Stimulated activated CD4-positive, alpha-beta T cell treated with anti-CD3 and anti-CD28 coated beads, Interleukin-4, amount 100 ng/mL, for 1 hour (primary cell): ENCODE measurements around the gene TSFM.

ENCODE experiments used
- DNase-seq: peaks from one replicate; pipeline ENCODE4 v3.0.0-alpha.2; 2020

TSFM gene

DNA sequence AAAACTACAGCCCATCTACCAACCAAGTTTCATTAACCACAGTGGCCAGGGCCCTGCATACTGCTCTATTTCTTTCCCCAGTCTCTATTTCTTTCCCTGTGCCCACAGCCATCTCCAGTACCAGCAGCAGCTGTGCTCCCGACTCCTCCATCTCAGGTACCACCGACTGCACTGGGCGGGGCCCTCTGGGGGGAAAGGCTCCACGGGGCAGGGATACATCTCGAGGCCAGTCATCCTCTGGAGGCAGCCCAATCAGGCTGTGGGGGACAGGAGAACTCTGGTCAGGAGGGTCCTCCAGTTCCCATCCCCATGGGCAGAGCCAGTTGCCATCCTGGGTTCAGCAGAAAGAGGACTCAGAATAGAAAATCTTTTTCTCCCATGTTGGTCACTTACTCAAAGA, 33.5 kb upstream of the TSFM start:
- DNase-seq, result no peak

- no peak for DNase-seq
These were observed 31.8 kb upstream of the TSFM start for GRCh38 chr12:57750561-57751431.

GRCh38 chr12:57751432-57751787, 31.2 kb upstream of the TSFM start:
- no peak for DNase-seq

GRCh38 chr12:57751788-57752667, 30.6 kb upstream of the TSFM start, which contains the start of gene CDK4:
CDK4 (minus strand) TSS chr12:57752310; CDS start chr12:57751717, 593 bp downstream.
- DNase-seq, result peak; percentile 96

DNA sequence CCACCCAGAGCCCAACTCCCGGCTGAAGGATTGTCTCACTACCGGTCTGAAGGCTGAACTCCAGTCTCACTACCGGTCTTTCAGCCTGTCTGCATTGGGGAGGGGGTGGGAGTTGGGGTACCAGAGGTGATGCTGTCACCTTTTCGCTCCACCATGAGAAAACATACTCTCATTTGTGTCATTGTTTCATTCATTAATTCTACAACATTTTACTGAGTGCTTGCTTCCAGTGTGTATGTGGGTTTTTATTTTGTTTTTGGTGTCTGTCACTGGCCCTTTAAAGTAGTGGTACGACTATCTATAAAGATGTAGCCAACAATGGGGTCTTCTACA, 30.0 kb upstream of the TSFM start:
- DNase-seq, result no peak

DNA sequence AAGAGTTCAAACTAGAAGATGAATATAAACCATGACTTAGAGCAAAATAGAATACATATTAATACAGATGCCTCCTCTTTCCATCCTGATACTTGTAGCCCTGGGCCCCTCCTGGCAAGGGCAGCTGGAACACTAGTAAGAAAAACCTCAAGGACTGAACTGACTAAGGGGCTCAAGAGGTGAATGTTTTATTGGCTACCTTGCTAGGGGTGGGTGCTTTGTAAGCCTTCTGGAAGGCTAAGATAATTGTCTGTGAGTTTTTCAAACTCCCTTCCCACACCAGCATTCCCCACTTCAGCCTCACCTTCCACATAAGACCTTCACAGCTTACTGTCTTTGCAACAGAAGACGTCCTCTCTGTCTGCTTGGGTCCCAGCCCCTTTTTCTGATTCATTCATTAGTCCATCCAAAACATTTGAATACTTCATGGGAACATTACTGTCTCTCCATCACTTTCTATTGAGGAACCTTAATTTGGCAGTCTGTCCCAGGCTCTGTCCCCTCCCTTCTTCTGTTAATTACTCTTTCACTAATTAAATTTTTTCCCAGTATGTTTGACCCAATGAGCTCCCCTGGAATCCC, 28.7 kb upstream of the TSFM start:
- no peak for DNase-seq

- peak; percentile 83 for DNase-seq
These were observed 28.0 kb upstream of the TSFM start, which contains the start of gene MARCHF9 for GRCh38 chr12:57754411-57755193. MARCHF9 (plus strand) TSS chr12:57755103; CDS start chr12:57755529, 426 bp downstream.

- no peak for DNase-seq
These were observed 27.5 kb upstream of the TSFM start for GRCh38 chr12:57755194-57755453.

- peak; percentile 42 for DNase-seq
These were observed 26.9 kb upstream of the TSFM start for GRCh38 chr12:57755454-57756372.

DNA sequence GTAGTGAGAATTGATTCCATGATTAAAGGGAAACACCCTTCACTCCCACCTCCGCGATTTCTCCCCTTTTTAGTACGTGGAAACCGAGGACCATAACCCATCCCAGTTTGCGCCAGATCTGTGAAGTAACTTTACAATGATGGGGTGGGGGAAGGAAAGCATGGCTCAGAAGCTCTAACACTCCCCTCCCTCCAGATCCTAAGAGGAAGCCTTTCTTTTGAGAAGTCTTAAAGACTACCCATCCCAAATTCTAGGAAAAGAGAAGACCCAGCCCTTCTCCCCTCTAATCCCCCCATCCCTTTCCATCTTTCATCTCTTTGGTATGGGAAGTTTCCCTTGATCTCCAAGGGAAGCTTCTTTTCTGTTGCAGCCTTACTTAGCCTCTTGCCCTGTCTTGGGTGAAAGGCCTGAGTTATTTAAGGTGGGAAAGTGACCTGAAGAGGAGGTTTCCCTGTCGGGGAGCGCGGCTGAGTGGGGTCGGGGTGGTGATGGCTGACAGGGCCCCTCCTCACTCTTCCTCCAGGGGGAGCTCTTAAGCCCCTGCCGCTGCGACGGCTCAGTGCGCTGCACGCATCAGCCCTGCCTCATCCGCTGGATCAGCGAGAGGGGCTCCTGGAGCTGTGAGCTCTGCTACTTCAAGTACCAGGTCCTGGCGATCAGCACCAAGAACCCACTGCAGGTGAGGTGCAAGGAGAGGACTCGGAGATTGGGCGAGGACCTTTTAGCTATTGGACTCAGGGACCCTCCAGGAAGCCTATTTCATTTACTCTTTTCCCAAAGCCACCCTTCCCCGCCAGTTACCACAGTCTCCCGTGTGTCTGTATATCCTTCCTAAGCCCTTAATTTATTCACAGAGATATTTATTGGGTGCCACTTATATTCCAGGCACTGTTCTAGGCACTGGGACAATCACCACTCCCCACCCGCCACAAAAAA, 25.9 kb upstream of the TSFM start:
- peak; percentile 72 for DNase-seq

DNA sequence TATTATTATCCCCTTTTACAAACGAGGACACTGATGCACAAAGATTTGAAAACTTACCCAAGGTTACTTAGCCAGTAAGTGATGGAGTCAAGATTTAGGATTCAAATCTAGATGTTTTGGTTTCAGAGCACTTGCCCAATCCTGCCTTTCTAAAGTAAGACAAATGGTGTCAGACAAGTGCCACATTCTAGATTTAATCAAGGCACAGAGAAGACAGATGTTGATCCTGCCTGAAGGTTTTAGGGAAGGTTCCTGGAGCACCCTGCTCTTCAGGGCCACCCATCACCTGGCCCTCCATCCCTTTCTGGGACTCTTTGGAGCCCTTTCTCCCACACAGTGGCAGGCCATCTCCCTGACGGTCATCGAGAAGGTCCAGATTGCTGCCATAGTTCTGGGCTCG, 24.8 kb upstream of the TSFM start:
- no peak for DNase-seq

DNA sequence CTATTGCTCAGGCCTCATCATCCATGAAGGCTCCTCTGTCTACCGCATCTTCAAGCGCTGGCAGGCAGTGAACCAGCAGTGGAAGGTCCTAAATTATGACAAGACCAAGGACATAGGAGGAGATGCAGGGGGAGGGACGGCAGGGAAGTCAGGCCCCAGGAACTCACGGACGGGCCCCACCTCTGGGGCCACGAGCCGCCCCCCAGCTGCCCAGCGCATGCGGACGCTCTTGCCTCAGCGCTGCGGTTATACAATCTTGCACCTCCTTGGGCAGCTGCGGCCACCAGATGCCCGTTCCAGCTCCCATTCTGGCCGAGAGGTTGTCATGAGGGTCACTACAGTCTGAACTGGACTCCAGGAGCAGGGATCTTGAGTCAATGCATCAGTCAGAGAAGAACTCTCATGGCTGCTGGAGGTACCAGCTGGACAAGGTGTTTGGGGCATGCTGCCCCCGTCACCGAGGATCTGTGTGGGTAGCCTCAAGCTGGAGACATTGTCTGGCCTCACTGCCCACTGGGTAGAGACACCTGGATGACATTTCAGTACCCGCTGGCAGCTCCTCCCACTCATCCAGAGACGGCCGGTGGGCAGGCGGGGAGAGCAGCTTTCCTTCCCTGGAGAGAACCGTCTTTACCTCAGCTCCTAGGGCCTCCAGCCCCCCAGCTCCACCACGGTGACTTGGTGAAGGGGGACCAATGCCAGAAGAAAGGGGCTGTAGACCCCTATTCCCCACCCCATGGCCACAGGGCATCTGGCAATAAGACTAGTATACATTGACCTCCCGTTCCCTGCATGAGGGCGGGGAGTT, 23.8 kb upstream of the TSFM start:
- no peak for DNase-seq

DNA sequence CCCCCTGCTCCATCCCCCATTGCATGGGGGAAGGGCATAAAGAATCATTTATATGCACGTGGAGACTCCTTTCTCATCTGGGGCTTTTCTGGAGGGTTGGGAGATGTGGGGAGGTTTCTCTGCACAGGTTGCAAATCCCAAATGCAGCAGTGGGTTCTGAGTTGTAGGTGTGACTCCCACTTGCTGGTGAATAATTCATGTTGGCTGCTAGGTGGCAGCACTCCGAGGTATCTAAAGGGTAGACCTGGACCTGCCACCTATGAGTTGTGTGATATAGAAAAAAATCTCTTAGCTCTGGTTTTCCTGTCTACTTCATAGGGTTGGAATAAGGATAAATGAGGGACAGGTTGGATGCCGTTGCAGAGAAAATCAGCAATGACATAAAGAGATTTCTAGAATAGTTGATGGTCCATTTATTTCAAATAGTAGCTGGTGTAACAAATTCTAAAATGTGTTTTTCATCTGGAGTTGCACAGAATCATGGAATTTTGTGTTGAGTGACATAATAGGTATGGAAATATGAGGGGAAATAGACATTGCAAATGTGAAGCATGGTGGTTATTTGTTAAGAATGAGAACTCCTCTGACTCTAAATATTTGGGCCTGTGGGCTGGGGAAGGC, 23.1 kb upstream of the TSFM start:
- DNase-seq, result peak; percentile 46

- no peak for DNase-seq
These were observed 22.1 kb upstream of the TSFM start for GRCh38 chr12:57760347-57760982.

DNA sequence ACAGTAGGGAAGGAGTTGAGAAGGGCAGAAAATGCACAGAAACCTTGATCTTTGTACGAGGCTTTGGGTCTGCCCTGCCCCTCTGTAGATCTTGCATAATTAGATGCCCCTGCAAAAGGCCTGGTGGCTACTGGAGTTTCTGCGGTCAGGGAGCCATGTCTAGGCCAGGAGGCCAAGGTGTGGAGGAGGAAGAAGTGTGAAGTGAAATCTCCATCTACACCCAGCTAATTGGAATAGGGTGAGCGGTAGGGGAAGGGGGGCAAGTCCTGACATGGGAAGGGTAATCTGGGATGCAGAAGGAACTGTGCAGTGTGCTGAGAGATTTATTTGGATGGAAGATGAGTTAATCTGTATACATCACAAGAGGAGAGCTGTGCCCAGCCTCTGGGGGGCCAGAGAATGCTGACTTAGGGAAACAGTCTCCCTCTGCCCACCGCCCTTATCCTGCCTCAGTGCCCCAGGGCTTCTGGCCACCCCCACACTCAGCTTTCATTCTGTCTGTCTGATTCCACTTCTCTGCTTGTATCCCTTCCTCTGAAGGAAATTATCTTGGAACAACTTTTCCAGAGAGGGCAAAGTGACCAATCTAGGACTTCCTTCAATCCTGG, 21.1 kb upstream of the TSFM start:
- no peak for DNase-seq

- DNase-seq, result no peak
These were observed 20.1 kb upstream of the TSFM start for GRCh38 chr12:57762463-57762862.

DNA sequence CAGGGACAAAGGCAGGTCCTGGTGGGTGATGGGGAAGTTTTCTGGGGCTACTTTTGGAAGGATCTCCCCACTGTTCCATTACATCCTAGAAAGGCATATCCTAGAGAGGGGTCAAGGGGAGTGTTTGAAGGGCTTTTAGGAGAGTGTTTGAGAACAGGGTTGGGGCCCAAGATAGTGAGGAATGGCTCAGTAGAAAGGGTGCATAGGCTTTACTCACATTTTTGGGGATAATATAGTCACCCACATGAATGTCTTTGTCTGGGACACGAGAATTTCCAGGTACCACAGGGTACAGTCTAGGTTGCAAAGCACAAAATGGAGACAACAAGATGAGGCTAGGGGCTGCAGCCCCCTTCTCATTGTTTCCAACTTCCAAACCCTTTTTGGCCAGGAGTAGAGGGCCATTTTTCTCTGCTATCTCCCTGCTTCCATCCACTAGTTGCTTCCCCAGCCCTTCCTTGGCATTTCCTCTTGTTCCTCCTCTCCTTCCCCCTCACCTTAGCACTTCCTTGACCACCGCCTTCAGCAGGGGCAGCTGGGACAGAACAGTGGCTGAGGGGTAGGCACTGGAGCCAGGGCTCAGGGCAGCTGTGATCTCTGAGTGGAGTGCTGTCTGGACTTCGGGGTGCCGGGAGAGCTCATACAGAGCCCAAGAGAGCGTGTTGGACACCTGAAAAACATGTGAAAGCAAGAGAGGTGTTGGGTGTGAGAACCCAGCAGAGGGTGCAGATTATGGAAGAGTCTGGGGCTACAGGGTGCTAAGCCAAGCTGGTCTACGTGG, 18.5 kb upstream of the TSFM start:
- DNase-seq, result no peak

- DNase-seq, result peak; percentile 46
These were observed 18.0 kb upstream of the TSFM start for GRCh38 chr12:57764662-57765002.
